HT-29 (cell line): ENCODE data around the gene SERPINA3. TPM values are rescaled to one million over a fixed set of nuclear protein-coding genes. Genes with fewer than 3 reads are reported as not detected.

Experiments used
- DNase-seq: peaks from one replicate; pipeline ENCODE4 v3.0.0-alpha.2; 2015; ENCODE audit warnings: low spot score
- total RNA-seq: library from RNA; depleted of rRNA; stranded (reverse); fragments of >200 nt; shearing (Covaris generic); gene quantifications from 2 replicates; pipeline ENCODE4 v1.2.3, GENCODE V29; 2014; rRNA removed

Gene SERPINA3
- total RNA-seq, 1 experiment from 2014 or later = 2.0 TPM

- DNase-seq = no peak
Measured at GRCh38 chr14:94655169-94655710, 43.0 kb downstream of the SERPINA3 start.

GRCh38 chr14:94656043-94656442 lies 43.9 kb downstream of the SERPINA3 start:
- no peak for DNase-seq

- no peak for DNase-seq
Measured at GRCh38 chr14:94659256-94659655, 47.1 kb downstream of the SERPINA3 start.

DNA sequence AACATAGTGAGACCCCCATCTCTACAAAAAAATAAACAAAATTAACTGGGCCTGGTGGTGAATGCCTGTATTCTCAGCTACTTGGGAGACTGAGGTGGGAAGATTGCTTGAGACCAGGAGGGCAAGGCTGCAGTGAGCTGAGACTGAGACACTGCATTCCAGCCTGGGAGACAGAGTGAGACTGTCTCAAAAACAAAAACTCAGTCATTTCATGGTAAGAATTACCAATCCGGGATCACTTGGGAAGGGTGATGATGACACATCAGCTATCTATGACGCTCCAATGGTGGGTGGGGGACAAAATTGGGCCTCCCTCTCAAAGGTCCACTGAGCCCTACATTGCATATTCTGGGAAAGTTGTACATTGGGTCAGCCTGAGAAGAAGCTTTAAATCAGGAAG lies 47.7 kb downstream of the SERPINA3 start:
- DNase-seq = no peak

- no peak for DNase-seq
Measured at GRCh38 chr14:94660306-94660946, 48.2 kb downstream of the SERPINA3 start.

DNA sequence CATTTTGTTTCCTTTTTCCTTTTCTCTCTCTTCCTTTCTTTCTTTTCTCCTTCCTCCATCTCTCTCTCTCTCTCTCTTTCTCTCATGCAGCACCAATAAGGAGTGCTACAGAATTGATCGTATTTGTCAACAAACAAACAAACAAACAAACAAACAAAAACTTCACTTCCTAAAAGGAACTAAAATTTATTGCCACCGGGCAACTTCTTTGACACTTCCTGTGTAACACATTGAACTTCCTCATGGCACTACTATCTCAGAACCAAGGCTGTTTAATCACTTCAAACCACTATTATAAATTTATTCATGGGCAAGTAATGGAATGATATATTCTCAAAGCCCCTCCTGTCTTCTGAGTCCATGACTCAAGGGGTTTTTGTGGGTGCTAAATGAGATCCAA lies 51.3 kb downstream of the SERPINA3 start:
- DNase-seq = no peak

- no peak for DNase-seq
Measured at GRCh38 chr14:94663965-94664704, 51.9 kb downstream of the SERPINA3 start.

DNA sequence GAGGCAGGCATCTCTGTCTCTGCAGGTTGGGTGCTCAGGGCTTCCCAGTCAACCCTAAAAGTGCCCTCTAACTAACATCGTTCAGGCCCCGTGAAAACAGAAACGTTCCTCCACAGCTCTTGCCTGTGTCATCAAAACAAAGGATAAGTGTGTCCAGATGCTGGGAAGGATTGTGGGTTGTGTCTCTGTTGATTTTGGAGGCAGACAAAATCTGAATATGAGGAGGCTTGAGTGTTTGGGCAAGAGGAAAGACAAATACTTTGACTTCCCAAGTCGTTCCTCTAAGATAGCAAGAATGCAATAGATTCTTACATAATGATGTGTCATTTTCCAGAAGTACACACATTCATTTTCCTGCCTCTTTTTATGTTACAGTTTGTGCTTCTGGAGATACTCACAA lies 52.9 kb downstream of the SERPINA3 start:
- no peak for DNase-seq

DNA sequence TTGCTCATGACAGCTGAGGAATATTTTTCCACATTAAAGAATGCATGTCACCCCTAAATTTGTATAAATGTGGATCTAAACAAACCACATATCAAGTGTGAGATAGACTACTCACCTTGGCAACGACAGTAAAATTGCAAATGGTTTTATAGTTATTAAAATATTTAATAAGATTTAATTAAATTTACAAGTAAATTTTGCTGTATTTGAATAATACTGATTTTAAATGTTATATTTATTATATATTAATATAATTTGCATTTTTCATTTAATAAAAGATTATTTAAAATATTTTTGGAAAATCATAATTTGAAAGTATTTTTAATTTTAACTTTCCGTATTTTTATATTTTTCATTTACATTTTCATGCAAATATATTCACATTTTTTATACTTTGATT lies 53.4 kb downstream of the SERPINA3 start:
- DNase-seq = no peak

GRCh38 chr14:94670692-94671285 lies 58.6 kb downstream of the SERPINA3 start:
- no peak for DNase-seq

- peak; percentile 35 for DNase-seq
Measured at GRCh38 chr14:94671870-94672444, 59.8 kb downstream of the SERPINA3 start.

- no peak for DNase-seq
Measured at GRCh38 chr14:94673071-94673470, 60.9 kb downstream of the SERPINA3 start.

Other genes with a start within 250 kb of the SERPINA3 start
- not detected in 2 replicates for gene SERPINA2, start 245.7 kb upstream of the SERPINA3 start, total RNA-seq
- 304 and 307 TPM in 2 replicates for gene SERPINA1, start 223.8 kb upstream of the SERPINA3 start, total RNA-seq
- gene SERPINA11, start 159.6 kb upstream of the SERPINA3 start, total RNA-seq = not detected in 2 replicates
- not detected in 2 replicates for gene SERPINA9, start 136.2 kb upstream of the SERPINA3 start, total RNA-seq
- not detected in 2 replicates for gene SERPINA12, start 102.9 kb upstream of the SERPINA3 start, total RNA-seq
- 0.57 and 1.8 TPM in 2 replicates for gene SERPINA4, start 50.9 kb upstream of the SERPINA3 start, total RNA-seq
- 4.9 and 7.9 TPM in 2 replicates for gene SERPINA5, start 31.0 kb upstream of the SERPINA3 start, total RNA-seq
- not detected in 2 replicates for gene GSC, start 157.7 kb downstream of the SERPINA3 start, total RNA-seq